Smooth muscle cell (in vitro differentiated cells): ENCODE results near the gene IL34. TPM values are rescaled to one million over a fixed set of nuclear protein-coding genes. Genes with fewer than 3 reads are reported as not detected.

Experiments used
- DNase-seq: peaks from one replicate; lab custom pipeline; 2025; ENCODE audit not compliant: unreplicated experiment; lab: John Stamatoyannopoulos, UW
- H2AFZ ChIP-seq: fragments of 200-600 bp; sonication (generic); 2 replicates; pipeline ENCODE4 v1.6.0; 2016; ENCODE audit warnings: antibody characterized with exemption, low read depth, mild to moderate bottlenecking
- H3F3A ChIP-seq: fragments of 200-600 bp; sonication (generic); 2 replicates; pipeline ENCODE4 v1.6.0; 2017; ENCODE audit warnings: antibody characterized with exemption, low read depth
- H3K27ac ChIP-seq: fragments of 200-600 bp; sonication (generic); 2 replicates; pipeline ENCODE4 v1.5.1; 2016; ENCODE audit warnings: low read depth, mild to moderate bottlenecking
- H3K27me3 ChIP-seq: fragments of 200-600 bp; sonication (generic); 2 replicates; pipeline ENCODE4 v1.6.1; 2016; ENCODE audit warnings: low read depth, mild to moderate bottlenecking
- H3K36me3 ChIP-seq: fragments of 200-600 bp; sonication (generic); 2 replicates; pipeline ENCODE4 v1.5.1; 2016; ENCODE audit warnings: low read depth
- H3K4me1 ChIP-seq: fragments of 200-600 bp; sonication (generic); 2 replicates; pipeline ENCODE4 v1.5.1; 2016; ENCODE audit warnings: low read depth
- H3K4me2 ChIP-seq: fragments of 200-600 bp; sonication (generic); 2 replicates; pipeline ENCODE4 v1.6.0; 2016; ENCODE audit warnings: mild to moderate bottlenecking
- H3K4me3 ChIP-seq: fragments of 200-600 bp; sonication (generic); 2 replicates; pipeline ENCODE4 v1.5.1; 2016; ENCODE audit warnings: mild to moderate bottlenecking
- H3K79me2 ChIP-seq: fragments of 200-600 bp; sonication (generic); 2 replicates; pipeline ENCODE4 v1.6.0; 2016; ENCODE audit warnings: low read depth, mild to moderate bottlenecking
- H3K9ac ChIP-seq: fragments of 200-600 bp; sonication (generic); 2 replicates; pipeline ENCODE4 v1.6.0; 2016; ENCODE audit warnings: low read depth
- H3K9me3 ChIP-seq: fragments of 200-600 bp; sonication (generic); replicated peaks from 2 replicates; pipeline ENCODE4 v1.5.1; 2016; ENCODE audit warnings: low read depth
- H4K20me1 ChIP-seq: fragments of 200-600 bp; sonication (generic); 2 replicates; pipeline ENCODE4 v1.6.0; 2016; ENCODE audit warnings: low read depth
- WGBS: methylation state at CpG from one replicate; pipeline ENCODE4 v1.1.7; 2016; ENCODE audit warnings: low lambda C conversion rate; 5-methylcytosine and 5-hydroxymethylcytosine counted together
- polyA plus RNA-seq: library from polyadenylated mRNA; unstranded; fragments of >200 nt; fragmentation: Nextera tagmentation; extraction: Ambion mirVana; gene quantifications from 2 replicates; pipeline ENCODE4 v1.2.1, GENCODE V29; 2016
- total RNA-seq: library from RNA; depleted of rRNA; stranded (reverse); fragments of >200 nt; gene quantifications from 2 replicates; pipeline ENCODE4 v1.2.3, GENCODE V29; 2014
- TF ChIP-seq, protein P1 (sequence below): fragments of 200-600 bp; sonication (generic); IDR thresholded peaks from 2 replicates; pipeline ENCODE4 v1.5.1; 2017; ENCODE audit warnings: borderline replicate concordance, mild to moderate bottlenecking, antibody characterized with exemption; ENCODE audit not compliant: insufficient read depth, poor library complexity, severe bottlenecking

The IL34 gene
- total and polyA plus RNA-seq, 2 experiments from 2014 or later = 0.49 TPM; not detected in 1

DNA sequence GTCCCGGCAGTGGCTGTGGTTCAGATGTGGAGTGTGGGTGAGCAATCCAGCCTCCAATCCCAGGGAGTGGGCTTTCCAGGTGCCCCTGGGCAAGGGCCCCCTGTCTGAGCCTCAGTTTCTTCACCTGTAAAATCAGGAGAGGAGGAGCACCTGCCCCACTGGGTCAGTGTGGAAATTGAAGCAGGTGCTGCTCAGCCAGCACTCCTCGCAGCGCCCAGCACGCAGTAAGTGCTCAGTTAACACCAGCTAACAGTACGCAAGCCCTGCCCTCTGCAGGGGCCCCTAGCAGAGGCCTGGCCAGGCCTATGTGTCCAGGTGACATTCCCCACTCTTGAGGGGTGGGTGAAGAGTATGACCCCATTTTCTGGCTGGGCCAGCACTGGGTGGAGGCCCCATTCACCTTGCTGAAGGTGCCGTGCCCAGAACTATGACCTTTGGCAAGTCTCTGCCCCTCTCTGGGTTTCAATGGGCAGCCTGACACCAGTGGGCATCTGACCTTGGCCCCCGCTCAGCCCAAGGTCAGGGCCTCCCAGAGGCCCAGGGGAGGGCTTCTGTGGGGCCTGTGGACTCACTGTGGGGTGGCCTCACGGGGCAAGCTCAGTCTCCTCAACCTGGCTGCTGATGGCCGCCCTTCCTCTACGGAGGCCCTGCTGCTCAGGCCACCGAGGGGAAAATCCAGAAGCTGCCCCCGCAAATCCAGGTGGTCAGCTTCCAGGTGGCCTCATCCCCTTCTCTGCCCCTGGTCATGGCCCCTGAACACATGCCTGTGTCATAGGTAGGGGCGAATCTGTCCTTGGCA lies 37.0 kb downstream of the IL34 start:
- Histone ChIP-seq H3K4me3 (no peak overlapping the region), H3K27me3 (no peaks in the 10 kb centered on the region), H3K9me3 (no peaks in the 10 kb centered on the region), H3F3A (no peaks in the 10 kb centered on the region), H2AFZ (no peak overlapping the region), H4K20me1 (peaks cover 61% of the 10 kb centered on the region), H3K9ac (no peak overlapping the region), H3K36me3 (no peaks in the 10 kb centered on the region), H3K79me2 (peaks cover 42% of the 10 kb centered on the region), H3K4me2 (peak overlapping the region; percentile 98), H3K27ac (no peak overlapping the region), H3K4me1 (peaks cover 11% of the 10 kb centered on the region)
- TF ChIP-seq, protein P1, sequence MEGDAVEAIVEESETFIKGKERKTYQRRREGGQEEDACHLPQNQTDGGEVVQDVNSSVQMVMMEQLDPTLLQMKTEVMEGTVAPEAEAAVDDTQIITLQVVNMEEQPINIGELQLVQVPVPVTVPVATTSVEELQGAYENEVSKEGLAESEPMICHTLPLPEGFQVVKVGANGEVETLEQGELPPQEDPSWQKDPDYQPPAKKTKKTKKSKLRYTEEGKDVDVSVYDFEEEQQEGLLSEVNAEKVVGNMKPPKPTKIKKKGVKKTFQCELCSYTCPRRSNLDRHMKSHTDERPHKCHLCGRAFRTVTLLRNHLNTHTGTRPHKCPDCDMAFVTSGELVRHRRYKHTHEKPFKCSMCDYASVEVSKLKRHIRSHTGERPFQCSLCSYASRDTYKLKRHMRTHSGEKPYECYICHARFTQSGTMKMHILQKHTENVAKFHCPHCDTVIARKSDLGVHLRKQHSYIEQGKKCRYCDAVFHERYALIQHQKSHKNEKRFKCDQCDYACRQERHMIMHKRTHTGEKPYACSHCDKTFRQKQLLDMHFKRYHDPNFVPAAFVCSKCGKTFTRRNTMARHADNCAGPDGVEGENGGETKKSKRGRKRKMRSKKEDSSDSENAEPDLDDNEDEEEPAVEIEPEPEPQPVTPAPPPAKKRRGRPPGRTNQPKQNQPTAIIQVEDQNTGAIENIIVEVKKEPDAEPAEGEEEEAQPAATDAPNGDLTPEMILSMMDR = no peak
- DNase-seq = no peak
- 94% methylated on average over 13 of the region's 13 CpGs for WGBS

- TF ChIP-seq, protein P1 = no peak
- H3K27me3 ChIP-seq = no peaks in the 10 kb centered on the region
- H4K20me1 ChIP-seq = peaks cover 52% of the 10 kb centered on the region
- H3K4me3 ChIP-seq = peak overlapping the region; percentile 79
- no peak overlapping the region for H3K27ac ChIP-seq
- WGBS = 81% methylated on average over 14 of the region's 14 CpGs
- no peak for DNase-seq
- H3F3A ChIP-seq = no peaks in the 10 kb centered on the region
- no peak overlapping the region for H2AFZ ChIP-seq
- H3K9me3 ChIP-seq = no peaks in the 10 kb centered on the region
- H3K79me2 ChIP-seq = peaks cover 42% of the 10 kb centered on the region
- H3K36me3 ChIP-seq = no peaks in the 10 kb centered on the region
- H3K4me2 ChIP-seq = peak overlapping the region; percentile 98
- peak overlapping the region; percentile 68 for H3K9ac ChIP-seq
- peaks cover 11% of the 10 kb centered on the region for H3K4me1 ChIP-seq
These were observed 38.0 kb downstream of the IL34 start for GRCh38 chr16:70684146-70685060.

DNA sequence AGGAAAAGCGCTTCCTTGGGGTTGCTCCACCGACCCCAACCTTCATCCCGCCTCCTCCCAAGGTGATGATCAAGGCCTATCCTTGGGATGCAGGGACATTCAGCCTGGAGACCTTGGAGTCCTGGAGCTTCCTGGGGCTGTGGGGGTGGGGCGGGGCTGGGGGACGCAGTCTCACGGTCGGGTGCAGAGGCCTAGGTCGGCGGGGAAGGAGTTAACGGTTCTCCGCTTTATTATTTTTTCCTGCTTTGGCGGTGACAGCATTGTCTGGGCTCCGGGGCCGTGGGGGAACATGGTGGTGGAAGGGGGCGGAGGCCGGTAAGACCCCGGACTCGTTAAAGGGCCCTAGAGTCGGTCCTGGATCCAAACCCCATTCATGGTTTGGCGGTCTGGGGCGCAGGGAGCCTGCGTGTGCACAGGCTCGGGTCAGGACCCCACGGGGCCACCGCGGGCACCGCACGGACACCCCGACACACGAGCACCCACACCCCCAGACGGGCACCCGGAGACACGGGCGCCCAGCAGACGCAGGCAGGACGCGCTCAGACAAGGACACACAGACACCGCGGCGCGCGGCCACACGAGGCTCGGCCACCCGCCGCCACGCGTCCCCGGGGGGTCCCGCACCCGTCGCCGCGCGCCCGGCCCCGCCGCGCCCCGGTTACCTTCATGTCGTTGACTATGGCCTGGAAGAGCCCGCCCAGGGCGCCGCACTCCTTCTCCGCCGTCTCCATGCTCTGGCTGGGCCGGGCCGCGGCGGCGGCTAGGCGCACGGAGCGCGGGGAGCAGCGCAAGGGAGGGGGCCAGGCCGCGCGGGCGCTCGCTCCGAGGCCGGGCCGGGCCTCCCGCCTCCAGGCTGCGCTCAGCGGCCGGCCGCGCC lies 38.9 kb downstream of the IL34 start:
- peaks cover 11% of the 10 kb centered on the region for H3K4me1 ChIP-seq
- no peak for DNase-seq

More for the DNA sequence above, 38.9 kb downstream of the IL34 start:
- Histone ChIP-seq H3K36me3 (no peaks in the 10 kb centered on the region), H3K4me3 (peak overlapping the region; percentile 79), H3K27me3 (no peaks in the 10 kb centered on the region), H3F3A (no peaks in the 10 kb centered on the region), H3K4me2 (peak overlapping the region; percentile 98), H3K9me3 (no peaks in the 10 kb centered on the region), H3K79me2 (peaks cover 42% of the 10 kb centered on the region), H2AFZ (no peak overlapping the region), H3K9ac (peak overlapping the region; percentile 68), H3K27ac (no peak overlapping the region), H4K20me1 (peaks cover 46% of the 10 kb centered on the region)
- WGBS = 3% methylated on average over 69 of the region's 90 CpGs
- TF ChIP-seq, protein P1 = no peak
